Hair follicle dermal papilla cell (primary cell): Measurements from ENCODE around the gene CSNK1D. TPM values are rescaled to one million over a fixed set of nuclear protein-coding genes. Genes with fewer than 3 reads are reported as not detected.

Source experiments
- total RNA-seq: library from RNA; depleted of rRNA; stranded (reverse); fragments of >200 nt; gene quantifications from 2 replicates; pipeline ENCODE4 v1.2.3, GENCODE V29; 2012

The CSNK1D gene
- 58.8 and 66.0 TPM in 2 replicates for total RNA-seq

GRCh38 chr17:82273327-82274133 lies at the start of gene CSNK1D:
Gene CSNK1D (minus strand): TSS chr17:82273700. CDS start chr17:82273381, 319 bp downstream.

GRCh38 chr17:82317394-82318168 lies 44.1 kb upstream of the CSNK1D start, which contains the start of gene CD7:
Gene CD7 (minus strand): TSS chr17:82317608. CDS start chr17:82317495, 113 bp downstream.

GRCh38 chr17:82228842-82229697 lies 44.4 kb downstream of the CSNK1D start, which contains the start of gene SLC16A3:
Gene SLC16A3 (plus strand): TSS chr17:82229042. CDS start chr17:82236009, 6,967 bp downstream.

GRCh38 chr17:82212331-82213250 lies 60.9 kb downstream of the CSNK1D start, which contains the start of gene CCDC57:
Gene CCDC57 (minus strand): TSS chr17:82212842. CDS start chr17:82201944, 10,898 bp downstream.

Other genes with a start within 250 kb of the CSNK1D start
- gene RAC3, start 242.0 kb downstream of the CSNK1D start, total RNA-seq: 5.0 and 5.5 TPM in 2 replicates
- 29.9 and 35.8 TPM in 2 replicates for gene DCXR, start 236.0 kb downstream of the CSNK1D start, total RNA-seq
- gene RFNG, start 221.9 kb downstream of the CSNK1D start, total RNA-seq: 56.5 and 59.9 TPM in 2 replicates
- 95.2 and 105 TPM in 2 replicates for gene GPS1, start 221.8 kb downstream of the CSNK1D start, total RNA-seq
- gene DUS1L, start 207.9 kb downstream of the CSNK1D start, total RNA-seq: 50.3 and 53.1 TPM in 2 replicates
- 227 and 302 TPM in 2 replicates for gene FASN, start 175.5 kb downstream of the CSNK1D start, total RNA-seq
- gene CCDC57, start 60.9 kb downstream of the CSNK1D start, total RNA-seq: 21.1 and 30.3 TPM in 2 replicates
- 191 and 226 TPM in 2 replicates for gene SLC16A3, start 44.7 kb downstream of the CSNK1D start, total RNA-seq
- gene CD7, start 43.9 kb upstream of the CSNK1D start, total RNA-seq: 0.24 and 0.32 TPM in 2 replicates
- gene SECTM1, start 60.1 kb upstream of the CSNK1D start, total RNA-seq: 101 and 151 TPM in 2 replicates
- gene TEX19, start 85.5 kb upstream of the CSNK1D start, total RNA-seq: not detected in 2 replicates
- 0.32 TPM in 1 of 2 replicates, not detected in the other for gene UTS2R, start 98.1 kb upstream of the CSNK1D start, total RNA-seq
- 22.0 and 35.9 TPM in 2 replicates for gene HEXD, start 144.6 kb upstream of the CSNK1D start, total RNA-seq
- gene OGFOD3, start 144.9 kb upstream of the CSNK1D start, total RNA-seq: 37.6 and 45.8 TPM in 2 replicates
- gene CYBC1, start 177.1 kb upstream of the CSNK1D start, total RNA-seq: 58.0 and 85.3 TPM in 2 replicates
- gene NARF, start 185.0 kb upstream of the CSNK1D start, total RNA-seq: 33.8 and 34.9 TPM in 2 replicates
- 33.3 and 46.2 TPM in 2 replicates for gene FOXK2, start 246.0 kb upstream of the CSNK1D start, total RNA-seq